Lung microvascular endothelial cell (primary cell): ENCODE measurements around the gene AGAP1. TPM values are rescaled to one million over a fixed set of nuclear protein-coding genes. Genes with fewer than 3 reads are reported as not detected.
"Not testable (repeated sequence)": the region's sequence is repeated elsewhere in the genome, so short reads cannot be mapped to it uniquely, and the experiment has no call there.

Source experiments
- DNase-seq, 2 donors: peaks; one replicate each; pipeline versions ENCODE4 v3.0.0 to v3.0.0-alpha.2; 2010; ENCODE audit warnings: low read depth in 2 of 2
- total RNA-seq: library from RNA; depleted of rRNA; stranded (reverse); fragments of >200 nt; gene quantifications from 2 replicates; pipeline ENCODE4 v1.2.1, GENCODE V29; 2014

Gene AGAP1
- total RNA-seq, 1 donor from 2014 or later = 3.4 TPM

DNA sequence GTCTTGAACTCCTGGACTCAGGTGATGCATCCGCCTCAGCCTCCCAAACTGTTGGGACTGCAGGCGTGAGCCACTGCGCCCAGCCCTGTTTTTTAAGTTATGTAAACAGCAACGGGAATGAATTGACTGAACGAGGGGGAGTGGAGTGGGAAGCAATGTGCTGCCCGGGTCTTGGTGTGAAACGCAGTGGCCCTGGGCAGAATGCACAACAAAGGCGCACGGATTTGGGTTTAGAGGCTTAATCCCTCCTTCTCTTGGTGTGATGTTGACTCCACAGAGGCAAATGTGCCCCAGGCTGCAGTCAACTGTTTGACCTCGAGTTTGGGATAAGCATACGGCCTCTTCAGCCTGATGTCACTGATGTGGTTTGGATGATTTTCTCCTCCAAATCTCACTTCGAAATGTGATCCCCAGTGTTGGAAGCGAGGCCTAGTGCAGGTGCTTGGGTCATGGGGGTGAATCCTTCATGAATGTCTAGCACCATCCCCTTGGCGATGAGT, 97.4 kb downstream of the AGAP1 start:
- no peak for DNase-seq

GRCh38 chr2:235591921-235592320, 98.1 kb downstream of the AGAP1 start:
- DNase-seq = no peak

GRCh38 chr2:235592430-235592829, 98.6 kb downstream of the AGAP1 start:
- DNase-seq = no peak

DNA sequence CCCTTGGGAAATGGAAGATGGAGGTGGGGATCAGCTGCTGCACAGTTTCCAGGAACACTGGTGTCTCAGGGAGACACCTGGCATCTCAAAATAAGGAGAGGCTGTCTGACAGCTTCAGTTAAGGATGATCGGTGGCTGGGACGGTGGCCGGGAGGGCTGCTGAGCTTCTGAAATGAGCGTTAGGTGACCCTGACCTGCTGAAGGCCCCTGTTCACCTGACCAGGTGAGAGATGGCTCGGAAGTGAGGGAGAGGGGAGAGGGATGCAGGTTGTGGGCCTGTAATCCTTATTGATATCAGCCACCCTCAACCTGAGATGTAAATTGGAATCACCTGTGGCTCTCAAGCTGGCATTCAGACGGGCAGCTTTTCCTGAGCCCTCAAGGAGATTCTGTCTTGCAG, 99.0 kb downstream of the AGAP1 start:
- no peak for DNase-seq

GRCh38 chr2:235594041-235594440, 100.2 kb downstream of the AGAP1 start:
- peak; percentile 87 to 89 for DNase-seq

DNA sequence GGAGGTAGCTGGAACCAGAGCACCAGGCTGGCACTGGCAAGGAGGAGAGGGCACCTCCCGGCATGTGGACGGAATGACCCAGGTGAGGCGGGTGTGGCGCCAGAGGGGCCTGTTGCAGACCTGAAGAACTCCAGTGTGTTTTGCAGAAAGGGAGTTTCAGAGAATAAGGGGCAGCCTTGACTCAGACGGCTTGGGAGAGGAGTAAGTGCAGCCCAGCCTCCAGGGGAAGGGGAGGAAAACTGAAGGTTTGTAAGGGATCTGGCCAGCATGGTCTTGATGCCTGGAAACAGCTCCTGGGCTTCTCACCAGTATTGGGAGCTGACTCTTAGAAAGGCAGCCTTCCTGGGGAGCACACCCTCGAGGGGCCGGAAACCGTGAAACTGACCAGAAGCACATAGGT, 101.1 kb downstream of the AGAP1 start:
- DNase-seq = no peak

GRCh38 chr2:235595422-235596010, 101.7 kb downstream of the AGAP1 start:
- DNase-seq = peak; percentile 79 to 87

GRCh38 chr2:235596272-235596671, 102.4 kb downstream of the AGAP1 start:
- DNase-seq = no peak

DNA sequence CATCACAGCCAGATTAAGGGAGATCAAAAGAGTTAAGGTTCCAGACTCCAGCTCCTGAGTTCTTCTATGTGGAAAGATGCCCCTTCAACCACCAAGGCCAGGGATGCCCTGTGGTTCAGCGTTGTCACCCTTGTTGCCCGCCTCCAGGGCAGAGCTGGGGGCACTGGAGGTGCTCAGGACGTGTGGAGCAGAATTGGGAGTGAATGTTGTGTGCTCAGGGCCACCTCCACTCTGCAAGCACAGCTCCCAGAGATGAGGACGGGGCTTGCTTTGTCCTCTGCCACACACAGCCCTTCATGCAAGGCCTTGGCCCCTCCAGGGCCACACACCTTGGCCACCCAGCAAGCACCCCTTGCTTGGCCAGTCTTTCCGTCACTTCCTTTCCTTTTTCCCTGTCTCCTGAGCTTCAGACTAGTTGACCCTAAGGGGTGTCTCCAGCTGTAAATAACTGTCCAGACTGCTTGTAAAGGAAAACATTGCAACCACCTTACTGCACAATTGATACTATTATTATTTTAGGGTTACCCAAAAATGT, 103.3 kb downstream of the AGAP1 start:
- DNase-seq = no peak

GRCh38 chr2:235598026-235598425, 104.2 kb downstream of the AGAP1 start:
- DNase-seq = no peak

DNA sequence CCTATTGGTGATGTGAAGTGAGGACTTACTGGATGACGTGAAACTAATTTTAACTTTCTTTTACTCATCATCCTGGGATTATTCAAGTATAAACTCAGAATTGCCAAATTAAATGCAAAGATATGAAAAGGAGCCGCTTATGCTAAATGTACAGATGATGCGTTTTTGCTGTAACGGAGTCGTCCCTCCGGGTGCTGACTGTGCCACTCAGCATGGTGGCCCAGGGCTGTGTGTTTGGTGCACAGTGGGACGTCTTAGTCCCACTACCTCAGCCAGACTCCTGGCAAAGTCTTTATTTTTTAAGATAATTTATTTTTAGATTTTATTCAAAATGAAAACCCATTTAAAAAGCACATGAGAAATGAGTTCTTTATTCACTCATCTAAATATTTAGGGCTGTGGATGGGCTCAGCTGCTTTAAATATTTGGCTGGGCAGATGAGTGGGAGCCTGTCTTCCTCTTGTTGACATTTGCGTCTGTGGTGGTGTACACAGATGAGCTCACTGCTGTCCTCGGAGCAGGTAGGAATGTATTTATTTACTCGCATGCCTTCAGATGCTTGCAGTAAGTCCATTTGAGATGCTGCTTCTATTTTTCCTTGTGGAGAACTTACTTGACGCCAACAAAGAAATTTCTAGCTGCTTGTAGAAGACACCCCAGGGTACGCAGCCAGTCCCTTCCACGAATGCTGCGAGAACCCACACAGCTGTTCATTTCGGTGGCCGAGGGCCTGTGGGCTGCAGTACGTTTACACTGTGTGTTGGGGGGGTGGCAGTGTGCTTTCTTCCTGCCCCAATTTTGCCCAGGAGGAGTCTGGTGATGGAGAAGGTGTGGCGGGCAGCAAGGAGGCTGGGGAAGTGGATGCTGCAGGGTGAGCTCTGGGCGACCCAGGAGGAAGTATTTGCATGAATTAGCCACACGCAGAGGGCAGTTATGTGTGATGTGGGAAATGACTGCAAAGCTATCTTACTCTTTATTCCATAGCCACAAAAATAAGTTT, 105.0 kb downstream of the AGAP1 start:
- DNase-seq = no peak

DNA sequence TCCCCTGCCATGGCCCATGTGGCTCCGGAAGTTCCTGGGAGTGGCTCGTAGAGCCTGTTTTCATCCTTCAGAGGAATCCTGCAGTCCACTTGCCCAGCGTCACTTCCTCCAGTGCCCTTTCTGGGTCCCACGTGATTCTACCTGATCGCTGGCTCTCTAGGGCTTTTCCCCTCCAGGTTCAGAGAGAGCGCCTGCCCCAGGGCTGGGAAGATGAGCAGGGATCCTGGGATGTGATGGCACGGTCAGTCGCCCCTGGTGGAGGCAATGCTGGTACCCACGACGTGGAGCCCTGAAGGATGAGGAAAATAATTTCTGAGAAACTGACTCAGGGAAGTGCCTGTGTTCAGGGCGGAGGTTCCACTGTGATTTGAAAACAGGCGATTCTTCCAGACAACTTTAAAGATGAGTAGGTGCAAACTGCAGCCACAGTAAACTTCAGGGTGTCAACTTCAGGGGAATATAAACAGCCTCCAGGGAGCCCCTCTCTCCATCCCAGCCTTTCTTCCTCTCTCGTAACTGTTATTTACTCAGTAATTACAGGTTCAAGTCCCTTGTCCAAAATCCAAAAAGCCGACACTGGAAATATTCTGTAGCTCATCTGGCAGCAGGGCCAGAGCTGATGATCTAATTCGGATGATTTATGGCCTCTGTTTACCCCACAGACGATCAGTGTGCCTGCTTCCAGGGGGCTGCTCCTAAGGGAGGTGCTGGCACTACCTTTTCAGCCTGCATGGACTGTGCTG, 105.9 kb downstream of the AGAP1 start:
- DNase-seq = no peak

DNA sequence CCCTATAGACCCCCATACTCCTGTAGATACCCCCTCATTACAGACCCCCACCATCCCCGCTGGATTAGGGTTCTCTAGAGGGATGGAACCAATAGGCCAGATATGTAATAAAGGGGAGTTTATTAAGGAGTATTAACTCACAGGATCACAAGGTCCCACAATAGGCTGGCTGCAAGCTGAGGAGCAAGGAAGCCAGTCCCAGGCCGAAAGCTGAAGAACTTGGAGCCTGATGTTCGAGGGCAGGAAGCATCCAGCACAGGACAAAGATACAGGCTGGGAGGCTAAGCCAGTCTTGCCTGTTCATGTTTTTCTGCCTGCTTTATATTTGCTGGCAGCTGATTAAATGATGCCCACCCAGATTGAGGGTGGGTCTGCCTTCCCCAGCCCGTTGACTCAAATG, 106.6 kb downstream of the AGAP1 start:
- no peak for DNase-seq

GRCh38 chr2:235600926-235601325, 107.1 kb downstream of the AGAP1 start:
- no peak for DNase-seq

GRCh38 chr2:235601960-235602704, 108.3 kb downstream of the AGAP1 start:
- DNase-seq = no peak

GRCh38 chr2:235602971-235603370, 109.1 kb downstream of the AGAP1 start:
- DNase-seq = not testable (repeated sequence)

DNA sequence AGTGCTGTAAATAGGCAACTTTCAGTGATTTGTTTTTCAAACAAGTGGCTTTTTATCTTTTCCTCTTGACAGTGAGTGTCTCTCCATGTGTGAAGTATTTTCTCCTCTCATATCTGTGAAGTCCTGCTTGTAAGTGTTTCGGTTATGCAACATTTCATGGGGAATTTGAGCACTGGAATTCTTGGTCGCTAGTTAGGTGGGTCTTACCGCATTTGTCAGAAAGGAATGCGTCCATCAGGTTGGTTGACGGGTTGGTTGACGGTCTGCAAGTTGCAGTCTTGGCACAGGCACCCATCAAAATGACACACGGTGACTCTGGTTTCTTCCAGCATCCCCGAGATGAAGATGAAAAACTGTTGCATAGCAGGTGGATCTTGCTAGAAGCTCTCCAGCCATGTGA, 109.8 kb downstream of the AGAP1 start:
- no peak for DNase-seq

GRCh38 chr2:235605312-235606003, 111.6 kb downstream of the AGAP1 start:
- peak; percentile 60 to 81 for DNase-seq

- DNase-seq = no peak
Observed at GRCh38 chr2:235606004-235606715, 112.3 kb downstream of the AGAP1 start.
